H9 (cell line): Measurements from ENCODE around the gene GJA9. TPM values are rescaled to one million over a fixed set of nuclear protein-coding genes. Genes with fewer than 3 reads are reported as not detected.

Source experiments
- DNase-seq: peaks from one replicate; pipeline ENCODE4 v3.0.0-alpha.2; 2017
- H2AFZ ChIP-seq: one replicate; pipeline ENCODE4 v1.6.1; 2013; ENCODE audit warnings: mild to moderate bottlenecking, low read length, control low read depth, moderate library complexity
- H2AK5ac ChIP-seq: 2 replicates; pipeline ENCODE4 v1.6.1; 2013; ENCODE audit warnings: low read length, control low read depth, mixed read lengths; ENCODE audit not compliant: insufficient read length
- H2BK120ac ChIP-seq: one replicate; pipeline ENCODE4 v1.6.1; 2013; ENCODE audit warnings: low read depth, mild to moderate bottlenecking, low read length, control low read depth, inconsistent platforms; ENCODE audit not compliant: poor library complexity, severe bottlenecking
- H2BK12ac ChIP-seq: 2 replicates; pipeline ENCODE4 v1.6.1; 2013; ENCODE audit warnings: low read length, control low read depth, mixed read lengths, low read depth; ENCODE audit not compliant: insufficient read length
- H2BK15ac ChIP-seq: 2 replicates; pipeline ENCODE4 v1.6.1; 2013; ENCODE audit warnings: low read depth, low read length, control low read depth
- H2BK20ac ChIP-seq: one replicate; pipeline ENCODE4 v1.6.1; 2013; ENCODE audit warnings: low read depth, mild to moderate bottlenecking, low read length, control low read depth, inconsistent platforms; ENCODE audit not compliant: poor library complexity, severe bottlenecking
- H2BK5ac ChIP-seq: 2 replicates; pipeline ENCODE4 v1.6.1; 2013; ENCODE audit warnings: low read length, control low read depth, mixed read lengths; ENCODE audit not compliant: insufficient read length
- H3K14ac ChIP-seq: 2 replicates; pipeline ENCODE4 v1.6.1; 2013; ENCODE audit warnings: low read length, control low read depth; ENCODE audit not compliant: insufficient read depth
- H3K18ac ChIP-seq: 2 replicates; pipeline ENCODE4 v1.6.1; 2013; ENCODE audit warnings: low read depth, mild to moderate bottlenecking, mixed read lengths, low read length, control low read depth; ENCODE audit not compliant: insufficient read length
- H3K23ac ChIP-seq: 2 replicates; pipeline ENCODE4 v1.6.1; 2013; ENCODE audit warnings: low read length, control low read depth, mixed read lengths, low read depth; ENCODE audit not compliant: insufficient read length
- H3K23me2 ChIP-seq: 2 replicates; pipeline ENCODE4 v1.6.1; 2013; ENCODE audit warnings: low read depth, mild to moderate bottlenecking, mixed read lengths, low read length, control low read depth; ENCODE audit not compliant: insufficient read length, poor library complexity, severe bottlenecking
- H3K27ac ChIP-seq: 2 replicates; pipeline ENCODE4 v1.5.1; 2013; ENCODE audit warnings: low read length, control low read depth, mixed read lengths, low read depth; ENCODE audit not compliant: insufficient read length
- H3K27me3 ChIP-seq: 2 replicates; pipeline ENCODE4 v1.6.1; 2013; ENCODE audit warnings: low read length, control low read depth, inconsistent platforms; ENCODE audit not compliant: insufficient read depth
- H3K4ac ChIP-seq: 2 replicates; pipeline ENCODE4 v1.6.1; 2013; ENCODE audit warnings: low read depth, mild to moderate bottlenecking, control low read depth, inconsistent platforms, low read length, moderate library complexity
- H3K4me1 ChIP-seq: 2 replicates; pipeline ENCODE4 v1.6.1; 2013; ENCODE audit warnings: low read length, control low read depth, inconsistent platforms; ENCODE audit not compliant: insufficient read depth
- H3K4me2 ChIP-seq: 2 replicates; pipeline ENCODE4 v1.6.1; 2013; ENCODE audit warnings: low read length, control low read depth, mixed read lengths; ENCODE audit not compliant: insufficient read length, insufficient read depth
- H3K56ac ChIP-seq: 2 replicates; pipeline ENCODE4 v1.6.1; 2013; ENCODE audit warnings: low read depth, mild to moderate bottlenecking, mixed read lengths, low read length, control low read depth; ENCODE audit not compliant: insufficient read length
- H3K79me1 ChIP-seq: 2 replicates; pipeline ENCODE4 v1.6.1; 2013; ENCODE audit warnings: low read depth, mild to moderate bottlenecking, moderate library complexity, low read length, control low read depth, inconsistent platforms; ENCODE audit not compliant: insufficient read depth, poor library complexity, severe bottlenecking
- H3K79me2 ChIP-seq: 2 replicates; pipeline ENCODE4 v1.6.1; 2013; ENCODE audit warnings: low read length, control low read depth, inconsistent platforms; ENCODE audit not compliant: insufficient read depth
- H3K9ac ChIP-seq: 2 replicates; pipeline ENCODE4 v1.6.1; 2013; ENCODE audit warnings: low read length, control low read depth, mixed read lengths; ENCODE audit not compliant: insufficient read length; ENCODE audit errors: extremely low read depth
- H3K9me3 ChIP-seq: one replicate; pipeline ENCODE4 v1.6.1; 2013; ENCODE audit warnings: low read depth, low read length, inconsistent platforms; ENCODE audit not compliant: control insufficient read depth
- H3T11ph ChIP-seq: one replicate; pipeline ENCODE4 v1.6.1; 2013; ENCODE audit warnings: mild to moderate bottlenecking, low read length, control low read depth, inconsistent platforms
- H4K20me1 ChIP-seq: one replicate; pipeline ENCODE4 v1.6.1; 2013; ENCODE audit not compliant: control insufficient read depth, insufficient read length, insufficient read depth
- H4K5ac ChIP-seq: 2 replicates; pipeline ENCODE4 v1.6.1; 2013; ENCODE audit warnings: low read depth, mild to moderate bottlenecking, mixed read lengths, low read length, control low read depth; ENCODE audit not compliant: insufficient read length
- H4K8ac ChIP-seq: replicated peaks from 2 replicates; pipeline ENCODE4 v1.6.1; 2013; ENCODE audit warnings: low read length, control low read depth, mixed read lengths, low read depth; ENCODE audit not compliant: insufficient read length
- H4K91ac ChIP-seq: 2 replicates; pipeline ENCODE4 v1.6.1; 2013; ENCODE audit warnings: low read depth, mild to moderate bottlenecking, moderate library complexity, mixed read lengths, low read length, control low read depth; ENCODE audit not compliant: insufficient read length
- H3K27ac Mint-ChIP-seq, 3 experiments: 2 replicates in 2 of 3; 3 replicates in 1 of 3; pipeline ENCODE4 v1.8.0; 2020 to 2021; ENCODE audit warnings: mixed read lengths in 3 of 3, mild to moderate bottlenecking in 1 of 3, moderate library complexity in 1 of 3
- H3K27me3 Mint-ChIP-seq: 2 replicates; pipeline ENCODE4 v1.8.0; 2021; ENCODE audit warnings: low read depth, mild to moderate bottlenecking, moderate library complexity, mixed read lengths
- H3K36me3 Mint-ChIP-seq, 3 experiments: 2 replicates in 2 of 3; 3 replicates in 1 of 3; pipeline ENCODE4 v1.8.0; 2020 to 2021; ENCODE audit warnings: low read depth in 3 of 3, mixed read lengths in 3 of 3; ENCODE audit not compliant: insufficient read depth in 1 of 3
- H3K4me1 Mint-ChIP-seq, 2 experiments: 2 replicates each; pipeline ENCODE4 v1.8.0; 2020; ENCODE audit warnings: mixed read lengths in 2 of 2
- H3K4me3 Mint-ChIP-seq, 2 experiments: 2 replicates in 1 of 2; 3 replicates in 1 of 2; pipeline ENCODE4 v1.8.0; 2020 to 2021; ENCODE audit warnings: mild to moderate bottlenecking in 2 of 2, mixed read lengths in 2 of 2, moderate library complexity in 1 of 2
- H3K9me3 Mint-ChIP-seq, 2 experiments: 2 replicates in 1 of 2; 3 replicates in 1 of 2; pipeline ENCODE4 v1.8.0; 2020; ENCODE audit warnings: mild to moderate bottlenecking in 2 of 2, mixed read lengths in 2 of 2, moderate library complexity in 1 of 2
- CTCF ChIP-seq: fragments of 200-600 bp; sonication (generic); conservative IDR thresholded peaks from 3 replicates; pipeline ENCODE4 v1.8.0; 2021; ENCODE audit warnings: antibody characterized with exemption, mild to moderate bottlenecking
- WGBS: extraction: QIAGEN DNeasy Blood & Tissue Kit; methylation state at CpG from one replicate; pipeline ENCODE4 v1.1.7; 2013; ENCODE audit warnings: missing lambda C conversion rate, low lambda C conversion rate, mixed read lengths; ENCODE audit not compliant: insufficient read length; ENCODE audit errors: extremely low coverage; 5-methylcytosine and 5-hydroxymethylcytosine counted together
- total RNA-seq: library from RNA; stranded (reverse); gene quantifications from 2 replicates; pipeline ENCODE4 v1.2.1, GENCODE V29; 2021

Gene GJA9
- total RNA-seq, 1 experiment from 2014 or later, result not detected

- no peak for DNase-seq
- H4K8ac ChIP-seq, result no peak overlapping the region
- Mint-ChIP-seq H3K36me3 (peaks cover 4 to 9% (median 4%) of the 10 kb centered on the region in 3 experiments; a peak in 4 of 7 replicates), H3K9me3 (no peaks in the 10 kb centered on the region), H3K4me1 (peaks cover 0 to 9% of the 10 kb centered on the region in 2 experiments), H3K27ac (no peak overlapping the region; a peak in 1 of 7 replicates), H3K4me3 (no peak overlapping the region), H3K27me3 (no peaks in the 10 kb centered on the region)
- no peak overlapping the region for H3T11ph ChIP-seq
- no peaks in the 10 kb centered on the region for H3K27me3 ChIP-seq
- no peak overlapping the region for H3K18ac ChIP-seq
- H4K20me1 ChIP-seq, result no peaks in the 10 kb centered on the region
- no peak overlapping the region for H3K56ac ChIP-seq
- no peak for TF ChIP-seq CTCF
- no peaks in the 10 kb centered on the region for H3K79me1 ChIP-seq
- H2BK12ac ChIP-seq, result no peak overlapping the region
- no CpG with 5 or more reads among the region's 4 CpGs for WGBS
- no peak overlapping the region for H4K91ac ChIP-seq
- no peak overlapping the region for H3K23ac ChIP-seq
- H2BK120ac ChIP-seq, result no peak overlapping the region
- H2AFZ ChIP-seq, result no peak overlapping the region
- H2BK5ac ChIP-seq, result no peak overlapping the region
- H3K23me2 ChIP-seq, result peaks cover 2% of the 10 kb centered on the region
- H3K4me2 ChIP-seq, result no peak overlapping the region
- no peak overlapping the region for H4K5ac ChIP-seq
- no peaks in the 10 kb centered on the region for H3K79me2 ChIP-seq
- H2AK5ac ChIP-seq, result no peak overlapping the region
- no peaks in the 10 kb centered on the region for H3K4me1 ChIP-seq
- no peak overlapping the region for H3K9ac ChIP-seq
- H3K14ac ChIP-seq, result no peak overlapping the region
- no peak overlapping the region for H2BK15ac ChIP-seq
- H3K27ac ChIP-seq, result no peak overlapping the region
- no peak overlapping the region for H2BK20ac ChIP-seq
- H3K4ac ChIP-seq, result no peak overlapping the region
- H3K9me3 ChIP-seq, result no peaks in the 10 kb centered on the region
Observed at GRCh38 chr1:38865112-38865715, 16.2 kb downstream of the GJA9 start.
